ENCODE measurements around the gene ATP2B2.

ATP2B2 gene

GRCh38 chr3:10310578-10310977 lies 194.8 kb downstream of the ATP2B2 start:
- H3K9ac ChIP-seq (ENCODE audit: low read depth, low read length), result no peak overlapping the region
- H3K9me3 ChIP-seq (ENCODE audit: insufficient read depth, low read length, severe bottlenecking), result no peaks in the 10 kb centered on the region
- ATAC-seq (ENCODE audit: insufficient read depth, low read depth), result no peak
- no peak overlapping the region for H3K4me2 ChIP-seq (ENCODE audit: insufficient read depth, low read length)
- peaks cover 86% of the 10 kb centered on the region for H3K36me3 ChIP-seq (ENCODE audit: insufficient read depth, low read length)
- DNase-seq, result no peak
- H3K27me3 ChIP-seq (ENCODE audit: insufficient read depth, low read length, poor library complexity), result no peaks in the 10 kb centered on the region
- no peak overlapping the region for H3K4me3 ChIP-seq (ENCODE audit: low read depth in 1 of 2, low read length in 2 of 2)
- TF ChIP-seq CTCF (IDR thresholded peaks at IDR 0.05; ENCODE audit: borderline replicate concordance, extremely low read depth, low read length, poor library complexity, severe bottlenecking), result no peak
- no peak for TF ChIP-seq EZH2 (IDR thresholded peaks at IDR 0.05; ENCODE audit: borderline replicate concordance, low read depth, low read length, severe bottlenecking)
- no peaks in the 10 kb centered on the region for H3K79me2 ChIP-seq (ENCODE audit: insufficient read depth, low read length)
- H2AFZ ChIP-seq (ENCODE audit: low read depth, low read length), result no peak overlapping the region
- no peaks in the 10 kb centered on the region for H3K4me1 ChIP-seq (ENCODE audit: insufficient read depth, low read length)
- no peak overlapping the region for H3K27ac ChIP-seq (ENCODE audit: low read length)
- H4K20me1 ChIP-seq (ENCODE audit: insufficient read depth, low read length), result peaks cover 2% of the 10 kb centered on the region; the same call in 1 of the 2 replicates

- H3K9ac ChIP-seq (ENCODE audit: low read depth, low read length), result no peak overlapping the region
- TF ChIP-seq EZH2 (IDR thresholded peaks at IDR 0.05; ENCODE audit: borderline replicate concordance, low read depth, low read length, severe bottlenecking) (no peak), CTCF (IDR thresholded peaks at IDR 0.05; ENCODE audit: borderline replicate concordance, extremely low read depth, low read length, poor library complexity, severe bottlenecking) (no peak)
Observed at GRCh38 chr3:10309736-10310135, 195.7 kb downstream of the ATP2B2 start.

GRCh38 chr3:10308678-10309077 lies 196.7 kb downstream of the ATP2B2 start:
- TF ChIP-seq EZH2 (IDR thresholded peaks at IDR 0.05; ENCODE audit: borderline replicate concordance, low read depth, low read length, severe bottlenecking) (no peak), CTCF (IDR thresholded peaks at IDR 0.05; ENCODE audit: borderline replicate concordance, extremely low read depth, low read length, poor library complexity, severe bottlenecking) (no peak)
- Histone ChIP-seq H3K4me1 (ENCODE audit: insufficient read depth, low read length) (no peaks in the 10 kb centered on the region), H3K9ac (ENCODE audit: low read depth, low read length) (no peak overlapping the region), H4K20me1 (ENCODE audit: insufficient read depth, low read length) (peaks cover 7% of the 10 kb centered on the region; the same call in 1 of the 2 replicates), H3K27me3 (ENCODE audit: insufficient read depth, low read length, poor library complexity) (no peaks in the 10 kb centered on the region), H3K4me3 (ENCODE audit: low read depth in 1 of 2, low read length in 2 of 2) (no peak overlapping the region), H3K4me2 (ENCODE audit: insufficient read depth, low read length) (no peak overlapping the region), H3K79me2 (ENCODE audit: insufficient read depth, low read length) (no peaks in the 10 kb centered on the region), H3K9me3 (ENCODE audit: insufficient read depth, low read length, severe bottlenecking) (no peaks in the 10 kb centered on the region), H2AFZ (ENCODE audit: low read depth, low read length) (no peak overlapping the region), H3K36me3 (ENCODE audit: insufficient read depth, low read length) (peaks cover 89% of the 10 kb centered on the region), H3K27ac (ENCODE audit: low read length) (no peak overlapping the region)
- DNase-seq (no peak), ATAC-seq (ENCODE audit: insufficient read depth, low read depth) (no peak)

More at GRCh38 chr3:10309736-10310135, 195.7 kb downstream of the ATP2B2 start:
- ATAC-seq (ENCODE audit: insufficient read depth, low read depth) (no peak), DNase-seq (no peak)
- H3K36me3 ChIP-seq (ENCODE audit: insufficient read depth, low read length), result peaks cover 87% of the 10 kb centered on the region
- H4K20me1 ChIP-seq (ENCODE audit: insufficient read depth, low read length), result peaks cover 4% of the 10 kb centered on the region; the same call in 1 of the 2 replicates
- H2AFZ ChIP-seq (ENCODE audit: low read depth, low read length), result no peak overlapping the region
- H3K27me3 ChIP-seq (ENCODE audit: insufficient read depth, low read length, poor library complexity), result no peaks in the 10 kb centered on the region
- H3K27ac ChIP-seq (ENCODE audit: low read length), result no peak overlapping the region
- no peaks in the 10 kb centered on the region for H3K9me3 ChIP-seq (ENCODE audit: insufficient read depth, low read length, severe bottlenecking)
- no peaks in the 10 kb centered on the region for H3K4me1 ChIP-seq (ENCODE audit: insufficient read depth, low read length)
- H3K4me2 ChIP-seq (ENCODE audit: insufficient read depth, low read length), result no peak overlapping the region
- no peak overlapping the region for H3K4me3 ChIP-seq (ENCODE audit: low read depth in 1 of 2, low read length in 2 of 2)
- H3K79me2 ChIP-seq (ENCODE audit: insufficient read depth, low read length), result no peaks in the 10 kb centered on the region

- H3K9ac ChIP-seq (ENCODE audit: low read depth, low read length), result no peak overlapping the region
- ATAC-seq (ENCODE audit: insufficient read depth, low read depth) (no peak), DNase-seq (no peak)
- H3K27ac ChIP-seq (ENCODE audit: low read length), result no peak overlapping the region
- H3K4me3 ChIP-seq (ENCODE audit: low read depth in 1 of 2, low read length in 2 of 2), result no peak overlapping the region
- TF ChIP-seq EZH2 (IDR thresholded peaks at IDR 0.05; ENCODE audit: borderline replicate concordance, low read depth, low read length, severe bottlenecking) (no peak), CTCF (IDR thresholded peaks at IDR 0.05; ENCODE audit: borderline replicate concordance, extremely low read depth, low read length, poor library complexity, severe bottlenecking) (no peak)
- H3K79me2 ChIP-seq (ENCODE audit: insufficient read depth, low read length), result no peaks in the 10 kb centered on the region
- no peaks in the 10 kb centered on the region for H3K9me3 ChIP-seq (ENCODE audit: insufficient read depth, low read length, severe bottlenecking)
- no peaks in the 10 kb centered on the region for H3K27me3 ChIP-seq (ENCODE audit: insufficient read depth, low read length, poor library complexity)
- H3K36me3 ChIP-seq (ENCODE audit: insufficient read depth, low read length), result peaks cover 88% of the 10 kb centered on the region
- H3K4me2 ChIP-seq (ENCODE audit: insufficient read depth, low read length), result no peak overlapping the region
- H3K4me1 ChIP-seq (ENCODE audit: insufficient read depth, low read length), result no peaks in the 10 kb centered on the region
- peaks cover 8% of the 10 kb centered on the region; the same call in 1 of the 2 replicates for H4K20me1 ChIP-seq (ENCODE audit: insufficient read depth, low read length)
- no peak overlapping the region for H2AFZ ChIP-seq (ENCODE audit: low read depth, low read length)
Observed at GRCh38 chr3:10306156-10306555, 199.2 kb downstream of the ATP2B2 start.
